Measurements from ENCODE around the gene UTS2R.

Gene UTS2R

GRCh38 chr17:82330322-82331239 is 41.0 kb upstream of the UTS2R start:
- peaks cover 10% of the 10 kb centered on the region for H3K27me3 Mint-ChIP-seq
- DNase-seq = peak; percentile 31
- H3K4me1 Mint-ChIP-seq (ENCODE audit: low read depth) = peaks cover 27% of the 10 kb centered on the region
- H3K4me3 Mint-ChIP-seq = no peak overlapping the region
- peaks cover 3% of the 10 kb centered on the region for H3K36me3 Mint-ChIP-seq (ENCODE audit: low read depth)
- H3K9me3 Mint-ChIP-seq = no peaks in the 10 kb centered on the region
- H3K27ac Mint-ChIP-seq = no peak overlapping the region

GRCh38 chr17:82331345-82331939 is 40.1 kb upstream of the UTS2R start:
- Mint-ChIP-seq H3K9me3 (no peaks in the 10 kb centered on the region), H3K27me3 (peaks cover 10% of the 10 kb centered on the region), H3K4me1 (ENCODE audit: low read depth) (peaks cover 32% of the 10 kb centered on the region), H3K27ac (no peak overlapping the region), H3K4me3 (no peak overlapping the region), H3K36me3 (ENCODE audit: low read depth) (peaks cover 3% of the 10 kb centered on the region)
- no peak for DNase-seq

GRCh38 chr17:82332669-82333278 is 38.8 kb upstream of the UTS2R start:
- peak overlapping the region; percentile 66 for H3K27ac Mint-ChIP-seq
- peaks cover 10% of the 10 kb centered on the region for H3K27me3 Mint-ChIP-seq
- no peaks in the 10 kb centered on the region for H3K36me3 Mint-ChIP-seq (ENCODE audit: low read depth)
- peak; percentile 63 for DNase-seq
- peak overlapping the region; percentile 71 for H3K4me3 Mint-ChIP-seq
- no peaks in the 10 kb centered on the region for H3K9me3 Mint-ChIP-seq
- H3K4me1 Mint-ChIP-seq (ENCODE audit: low read depth) = peaks cover 33% of the 10 kb centered on the region

- H3K4me1 Mint-ChIP-seq (ENCODE audit: low read depth) = peaks cover 33% of the 10 kb centered on the region
- DNase-seq = peak; percentile 63
Measured at GRCh38 chr17:82333279-82334171, 38.0 kb upstream of the UTS2R start, which contains the start of gene SECTM1. TSS of gene SECTM1 (minus strand) at chr17:82333766. CDS start at chr17:82327240, 6,526 bp downstream.

GRCh38 chr17:82334204-82334621 is 37.4 kb upstream of the UTS2R start:
- H3K27ac Mint-ChIP-seq = no peak overlapping the region
- H3K36me3 Mint-ChIP-seq (ENCODE audit: low read depth) = no peaks in the 10 kb centered on the region
- no peak for DNase-seq
- peaks cover 38% of the 10 kb centered on the region for H3K4me1 Mint-ChIP-seq (ENCODE audit: low read depth)
- H3K27me3 Mint-ChIP-seq = peaks cover 10% of the 10 kb centered on the region
- H3K9me3 Mint-ChIP-seq = no peaks in the 10 kb centered on the region
- H3K4me3 Mint-ChIP-seq = peak overlapping the region; percentile 77

More at GRCh38 chr17:82333279-82334171, 38.0 kb upstream of the UTS2R start, which contains the start of gene SECTM1:
- peaks cover 10% of the 10 kb centered on the region for H3K27me3 Mint-ChIP-seq
- no peaks in the 10 kb centered on the region for H3K36me3 Mint-ChIP-seq (ENCODE audit: low read depth)
- H3K9me3 Mint-ChIP-seq = no peaks in the 10 kb centered on the region
- peak within 1 kb of the TSS; percentile 77 for H3K4me3 Mint-ChIP-seq
- peak within 1 kb of the TSS; percentile 66 for H3K27ac Mint-ChIP-seq

GRCh38 chr17:82334622-82335394 is 36.8 kb upstream of the UTS2R start:
- no peaks in the 10 kb centered on the region for H3K36me3 Mint-ChIP-seq (ENCODE audit: low read depth)
- peaks cover 39% of the 10 kb centered on the region for H3K4me1 Mint-ChIP-seq (ENCODE audit: low read depth)
- H3K27ac Mint-ChIP-seq = peak overlapping the region; percentile 84
- no peaks in the 10 kb centered on the region for H3K9me3 Mint-ChIP-seq
- H3K4me3 Mint-ChIP-seq = peak overlapping the region; percentile 77
- peaks cover 10% of the 10 kb centered on the region for H3K27me3 Mint-ChIP-seq
- DNase-seq = peak; percentile 47

GRCh38 chr17:82338858-82339633 is 32.5 kb upstream of the UTS2R start:
- no peak overlapping the region for H3K27ac Mint-ChIP-seq
- H3K4me1 Mint-ChIP-seq (ENCODE audit: low read depth) = peaks cover 25% of the 10 kb centered on the region
- no peaks in the 10 kb centered on the region for H3K36me3 Mint-ChIP-seq (ENCODE audit: low read depth)
- no peak overlapping the region for H3K4me3 Mint-ChIP-seq
- peaks cover 3% of the 10 kb centered on the region for H3K27me3 Mint-ChIP-seq
- no peak for DNase-seq
- H3K9me3 Mint-ChIP-seq = peaks cover 2% of the 10 kb centered on the region

GRCh38 chr17:82339634-82340580 is 31.7 kb upstream of the UTS2R start:
- Mint-ChIP-seq H3K4me1 (ENCODE audit: low read depth) (peaks cover 18% of the 10 kb centered on the region), H3K9me3 (peaks cover 2% of the 10 kb centered on the region), H3K27ac (no peak overlapping the region), H3K4me3 (no peak overlapping the region), H3K27me3 (peaks cover 2% of the 10 kb centered on the region), H3K36me3 (ENCODE audit: low read depth) (no peaks in the 10 kb centered on the region)
- DNase-seq = no peak

- peaks cover 13% of the 10 kb centered on the region for H3K4me1 Mint-ChIP-seq (ENCODE audit: low read depth)
- H3K4me3 Mint-ChIP-seq = no peak overlapping the region
- no peak overlapping the region for H3K27ac Mint-ChIP-seq
Measured at GRCh38 chr17:82342361-82343079, 29.0 kb upstream of the UTS2R start.

GRCh38 chr17:82343560-82343959 is 28.0 kb upstream of the UTS2R start:
- no peak overlapping the region for H3K4me3 Mint-ChIP-seq
- DNase-seq = no peak
- H3K9me3 Mint-ChIP-seq = peaks cover 2% of the 10 kb centered on the region
- H3K27ac Mint-ChIP-seq = no peak overlapping the region
- H3K36me3 Mint-ChIP-seq (ENCODE audit: low read depth) = no peaks in the 10 kb centered on the region
- peaks cover 13% of the 10 kb centered on the region for H3K4me1 Mint-ChIP-seq (ENCODE audit: low read depth)
- H3K27me3 Mint-ChIP-seq = no peaks in the 10 kb centered on the region

More at GRCh38 chr17:82342361-82343079, 29.0 kb upstream of the UTS2R start:
- H3K9me3 Mint-ChIP-seq = peaks cover 2% of the 10 kb centered on the region
- no peak for DNase-seq
- H3K36me3 Mint-ChIP-seq (ENCODE audit: low read depth) = no peaks in the 10 kb centered on the region
- no peaks in the 10 kb centered on the region for H3K27me3 Mint-ChIP-seq

- no peak overlapping the region for H3K4me3 Mint-ChIP-seq
- H3K27me3 Mint-ChIP-seq = peaks cover under 1% of the 10 kb centered on the region
- H3K9me3 Mint-ChIP-seq = peaks cover 2% of the 10 kb centered on the region
- H3K27ac Mint-ChIP-seq = no peak overlapping the region
- DNase-seq = no peak
- peaks cover 7% of the 10 kb centered on the region for H3K4me1 Mint-ChIP-seq (ENCODE audit: low read depth)
- H3K36me3 Mint-ChIP-seq (ENCODE audit: low read depth) = no peaks in the 10 kb centered on the region
Measured at GRCh38 chr17:82344175-82344907, 27.2 kb upstream of the UTS2R start.
